HS-5 (cell line): Measurements from ENCODE around the gene NT5C1A.

ENCODE experiments used
- DNase-seq: peaks from one replicate; pipeline ENCODE4 v3.0.0-alpha.2; 2012; ENCODE audit warnings: low read depth

NT5C1A gene

GRCh38 chr1:39671793-39672550 is at the start of gene NT5C1A:
Gene NT5C1A (minus strand): TSS chr1:39672107. CDS start chr1:39672038, 69 bp downstream.
- no peak for DNase-seq

- no peak for DNase-seq
Measured at GRCh38 chr1:39721664-39722063, 49.8 kb upstream of the NT5C1A start.

DNA sequence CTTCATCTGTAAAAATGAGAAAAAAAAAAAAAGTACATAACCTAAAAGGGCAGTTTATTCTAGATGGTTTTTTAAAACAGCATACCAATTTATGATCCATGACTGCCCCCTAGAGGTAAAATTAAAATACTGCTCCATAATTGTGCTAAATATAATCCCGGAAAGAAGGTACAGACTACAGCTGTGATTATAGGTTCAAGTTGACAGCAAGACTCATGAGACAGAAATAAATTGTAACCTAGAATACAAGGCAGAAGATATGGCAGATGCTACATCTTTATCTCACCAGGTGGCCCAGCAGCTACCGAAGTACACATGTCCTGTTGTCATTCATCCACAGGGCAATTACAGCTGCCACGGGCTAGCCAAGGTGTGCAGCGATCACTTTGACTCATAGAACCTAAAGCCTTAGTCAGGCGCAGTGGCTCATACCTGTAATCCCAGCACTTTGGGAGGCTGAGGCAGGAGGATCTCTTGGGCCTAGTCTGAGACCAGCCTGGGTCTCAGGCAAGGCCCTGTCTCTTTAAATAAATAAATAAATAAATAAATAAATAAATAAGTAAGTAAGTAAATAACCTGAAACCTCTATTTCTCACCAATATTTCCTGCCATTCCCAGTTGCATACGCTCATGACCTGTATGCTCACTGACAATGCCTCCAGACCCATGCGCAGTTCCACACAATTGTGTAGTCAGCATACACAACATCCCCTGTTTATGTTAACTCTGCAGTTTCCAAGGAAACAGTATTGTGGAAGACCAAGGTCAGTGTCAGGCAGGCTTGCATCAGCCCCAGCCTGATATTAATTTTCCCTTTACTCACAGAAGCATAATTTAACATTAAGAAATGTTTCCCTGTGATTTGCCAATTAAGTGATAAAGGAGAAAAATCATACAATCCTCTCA is 48.4 kb upstream of the NT5C1A start:
- DNase-seq, result peak; percentile 34

DNA sequence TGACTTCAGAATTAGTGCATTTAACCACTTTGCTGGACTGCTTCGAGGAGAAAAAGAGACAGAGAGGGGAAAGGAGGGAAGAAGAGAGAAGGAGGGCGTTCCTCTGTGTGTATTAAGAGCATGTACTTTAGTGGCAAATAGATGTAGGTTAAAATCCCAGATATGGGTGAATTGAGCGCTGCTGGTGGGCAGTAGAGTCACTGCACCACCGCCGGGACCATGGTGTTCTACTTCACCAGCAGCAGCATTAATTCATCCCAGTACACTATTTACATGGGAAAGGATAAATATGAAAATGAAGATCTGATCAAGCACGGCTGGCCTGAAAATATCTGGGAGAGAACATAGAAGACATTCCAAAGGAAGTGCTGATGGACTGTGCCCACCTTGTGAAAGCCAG is 45.9 kb upstream of the NT5C1A start:
- DNase-seq, result no peak

GRCh38 chr1:39713557-39713956 is 41.6 kb upstream of the NT5C1A start:
- DNase-seq, result no peak

DNA sequence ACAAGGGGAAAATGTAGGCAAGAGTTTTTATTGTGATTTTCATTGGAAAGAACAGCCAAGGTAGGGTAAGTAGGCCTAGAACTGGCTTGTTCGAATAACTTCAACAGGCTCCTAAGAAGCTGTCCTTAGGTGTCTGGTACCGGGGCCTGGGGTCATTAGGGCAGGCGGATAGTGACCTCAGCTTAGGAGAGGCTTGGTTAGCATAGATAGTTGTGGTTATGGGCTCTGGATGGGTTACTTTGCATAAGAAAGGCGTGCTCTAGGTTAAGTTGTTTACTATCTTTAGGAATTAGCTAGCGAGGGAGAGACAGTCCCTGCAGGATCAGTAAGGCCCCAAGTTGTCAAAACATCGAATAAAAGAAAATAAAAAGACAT is 40.0 kb upstream of the NT5C1A start:
- DNase-seq, result no peak

DNA sequence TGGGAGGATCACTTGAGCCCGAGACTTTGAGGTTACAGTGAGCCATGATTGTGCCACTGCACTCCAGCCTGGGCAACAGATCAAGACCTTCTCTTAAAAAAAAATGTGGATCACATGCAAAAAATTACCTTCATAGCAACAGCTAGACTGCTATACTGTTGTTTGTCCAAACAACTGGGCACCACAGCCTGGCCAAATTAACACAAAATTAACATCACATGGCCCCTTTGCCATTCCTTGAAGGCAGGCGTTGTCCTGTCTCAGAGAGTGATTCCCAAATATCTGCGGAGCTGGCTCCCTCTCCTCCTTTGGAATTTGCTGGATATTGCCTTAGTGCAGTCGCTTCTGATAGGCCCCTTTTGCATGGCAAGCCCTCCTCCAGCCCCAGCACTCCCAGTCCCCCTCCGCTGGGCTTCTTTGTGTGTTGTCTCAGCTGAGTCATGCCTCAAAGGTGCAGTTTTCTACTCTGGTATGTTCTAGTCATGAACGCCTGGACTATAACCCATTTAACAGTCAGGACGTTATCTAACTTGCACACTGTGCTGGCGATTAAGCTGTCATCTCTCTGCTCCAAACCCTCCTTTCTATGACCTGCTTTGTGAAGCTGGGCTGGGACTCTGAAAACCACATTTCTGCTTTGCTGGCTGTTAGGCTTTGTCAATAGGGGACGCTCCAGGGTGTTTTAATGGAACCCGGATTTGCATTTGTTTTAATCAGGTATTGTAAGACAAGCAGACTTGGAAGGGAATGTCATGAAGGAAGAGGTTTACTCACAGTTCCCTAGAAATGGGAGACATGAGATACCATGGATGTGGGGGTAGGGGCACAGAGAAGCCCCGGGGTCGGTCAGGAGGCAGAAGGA is 39.4 kb upstream of the NT5C1A start:
- no peak for DNase-seq

DNA sequence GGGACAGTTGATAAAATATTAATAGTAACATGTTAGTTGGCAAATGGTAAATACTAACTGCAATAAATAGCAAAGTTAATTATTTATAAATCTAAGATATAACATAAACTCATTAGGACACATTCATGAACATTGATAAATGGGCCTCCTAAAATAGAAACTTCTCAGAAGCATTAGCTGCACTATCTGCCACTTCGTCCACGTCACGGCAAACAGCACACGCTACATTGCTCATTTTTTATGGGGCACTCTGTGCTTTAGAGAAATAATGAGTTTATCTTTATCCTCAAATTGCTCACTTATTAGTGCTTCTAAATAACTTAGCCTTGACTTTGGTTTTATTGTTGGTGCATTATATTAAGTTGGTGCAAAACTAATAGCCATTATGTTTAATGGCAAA is 35.6 kb upstream of the NT5C1A start:
- no peak for DNase-seq

- DNase-seq, result no peak
Measured at GRCh38 chr1:39704757-39705156, 32.9 kb upstream of the NT5C1A start.

DNA sequence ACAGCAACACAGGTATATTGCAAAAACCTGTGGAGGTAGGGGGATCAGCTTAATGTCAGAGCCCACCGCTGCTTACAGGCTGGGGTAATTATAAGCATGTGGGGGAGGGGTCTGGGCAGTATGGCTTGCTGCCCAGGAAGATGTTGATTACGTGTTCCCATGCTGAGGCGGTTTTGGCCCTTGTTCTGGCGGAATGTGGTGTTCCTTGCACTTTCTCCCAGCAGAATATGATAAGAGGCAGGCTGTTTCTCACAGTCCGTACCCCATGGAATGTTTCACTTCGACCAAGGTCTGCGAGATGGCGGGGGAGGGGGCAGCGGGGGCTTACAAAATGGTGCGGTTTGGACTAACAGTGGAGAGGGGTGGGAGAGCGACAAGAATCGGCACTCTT is 29.1 kb upstream of the NT5C1A start:
- no peak for DNase-seq

GRCh38 chr1:39700348-39700747 is 28.4 kb upstream of the NT5C1A start:
- DNase-seq, result no peak

DNA sequence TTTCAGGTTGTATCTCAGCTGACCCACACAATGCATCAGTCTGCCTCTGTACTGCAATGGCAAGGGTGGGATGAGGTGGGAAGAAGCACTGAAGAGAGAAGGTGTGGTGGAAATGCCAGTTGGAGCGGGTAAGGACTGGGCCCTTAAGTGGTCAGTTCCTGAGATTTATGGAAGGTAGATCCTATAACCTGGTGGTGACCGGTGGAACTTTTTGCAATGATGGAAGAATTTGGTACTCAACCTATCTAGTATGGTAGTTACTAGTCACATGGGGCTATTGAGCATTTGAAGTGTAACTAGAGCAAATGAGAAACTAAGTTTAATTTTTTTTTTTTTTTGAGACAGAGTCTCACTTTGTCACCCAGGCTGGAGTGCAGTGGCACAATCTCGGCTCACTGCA is 27.5 kb upstream of the NT5C1A start:
- no peak for DNase-seq

DNA sequence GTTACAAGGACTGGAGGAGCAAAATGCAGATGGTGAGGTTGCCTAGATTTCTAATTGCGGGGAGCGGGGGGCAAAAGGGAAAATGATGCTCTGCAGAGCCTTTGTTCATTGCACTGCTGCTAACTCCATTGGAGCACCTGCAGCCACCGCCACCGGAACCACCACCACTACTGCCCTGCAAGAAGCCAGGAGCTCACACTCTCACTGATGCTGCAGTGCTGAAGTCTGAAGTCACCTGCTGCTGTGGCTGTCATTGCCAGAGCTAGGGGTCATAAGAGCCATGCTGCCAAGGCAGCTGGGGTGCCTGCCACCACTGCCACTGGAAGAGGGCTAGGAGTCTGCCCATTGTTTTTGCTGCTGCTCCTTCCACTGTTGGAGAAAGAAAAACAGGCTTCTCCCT is 26.7 kb upstream of the NT5C1A start:
- no peak for DNase-seq

DNA sequence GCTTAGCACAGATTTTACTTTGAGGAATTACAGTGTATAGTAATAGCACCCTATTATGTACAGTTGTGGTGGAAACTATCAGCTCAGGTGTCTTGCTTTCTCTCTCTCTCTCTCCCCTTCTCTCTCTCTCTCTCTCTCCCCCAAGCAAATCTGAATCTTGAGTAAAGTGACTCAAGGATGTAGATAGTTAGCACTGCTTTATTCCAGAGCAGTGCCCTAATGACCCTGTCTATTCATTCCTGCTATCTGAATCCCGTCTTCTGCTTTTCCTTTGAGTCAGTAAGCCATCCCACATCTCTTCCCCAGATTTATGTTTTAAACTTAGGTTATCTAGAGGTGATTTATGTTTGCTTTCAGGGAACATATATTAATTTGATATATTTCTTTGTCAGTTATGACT is 24.5 kb upstream of the NT5C1A start:
- DNase-seq, result no peak

GRCh38 chr1:39695016-39695415 is 23.1 kb upstream of the NT5C1A start:
- no peak for DNase-seq

DNA sequence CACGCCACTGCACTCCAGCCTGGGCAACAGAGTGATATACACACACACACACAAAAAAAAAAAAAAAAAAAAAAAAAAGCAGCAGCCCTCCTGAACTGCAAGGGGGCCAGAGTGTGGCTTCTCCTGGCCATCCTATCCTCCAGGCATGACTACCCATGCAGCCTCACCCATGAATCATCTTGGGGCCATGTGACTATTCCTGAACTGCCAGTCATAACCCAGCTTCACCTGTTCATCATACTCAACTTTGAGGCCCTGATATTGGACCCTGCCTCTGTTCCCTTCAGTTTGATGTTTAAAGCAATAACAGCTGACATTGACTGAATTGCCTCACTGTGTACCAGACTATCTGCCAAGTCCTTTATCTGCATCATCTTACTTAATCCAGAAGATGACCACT is 22.1 kb upstream of the NT5C1A start:
- DNase-seq, result no peak

DNA sequence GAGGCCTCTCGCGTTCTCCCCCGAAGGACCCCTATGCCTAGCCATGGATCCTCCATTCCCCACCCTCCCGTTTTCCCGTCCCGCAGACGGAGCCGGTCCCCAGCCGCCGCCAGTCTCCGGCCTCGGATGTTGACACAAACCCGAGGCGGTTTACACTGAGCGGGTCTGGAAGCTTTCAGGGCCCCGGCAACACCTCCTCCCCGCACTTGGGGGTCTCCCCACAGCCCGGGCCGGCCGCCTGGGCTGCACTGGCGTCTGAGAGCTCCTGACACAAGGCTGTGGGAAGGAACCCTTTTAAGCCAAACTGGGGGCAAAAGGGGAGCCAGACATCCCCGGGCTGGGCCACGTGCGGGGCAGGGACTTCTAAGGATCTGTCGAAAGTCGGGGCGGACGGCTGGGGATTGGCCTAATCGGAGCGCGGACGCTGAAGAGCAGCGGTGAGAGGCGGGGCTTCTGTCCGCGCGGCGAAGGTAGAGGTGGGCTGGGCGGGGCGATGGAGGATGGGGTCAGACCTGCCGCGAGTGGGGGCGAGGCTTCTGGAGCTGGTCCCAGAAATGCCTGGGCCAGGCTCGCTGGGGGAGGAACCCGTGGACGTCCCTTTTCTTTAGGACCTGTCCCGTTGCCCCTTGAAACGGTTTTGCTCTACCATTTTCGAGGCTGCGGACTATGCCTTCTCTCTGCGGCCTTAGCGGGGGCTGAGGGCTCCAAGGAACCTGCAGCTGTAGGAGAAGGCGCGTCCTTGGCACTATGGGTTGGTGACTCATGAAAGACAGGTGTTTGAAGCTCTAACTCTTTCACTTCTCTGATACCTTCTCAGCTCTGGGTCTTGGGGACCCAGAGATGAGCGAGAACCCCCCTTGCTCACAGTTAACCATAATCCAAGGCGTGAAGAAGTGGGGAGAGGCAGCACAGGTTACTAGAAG is 20.5 kb upstream of the NT5C1A start:
- DNase-seq, result no peak

GRCh38 chr1:39691383-39692151 is 19.7 kb upstream of the NT5C1A start, which contains the start of gene HPCAL4:
Gene HPCAL4 (minus strand): TSS chr1:39691433. CDS start chr1:39684603, 6,830 bp downstream.
- peak; percentile 58 for DNase-seq

GRCh38 chr1:39690794-39691382 is 19.0 kb upstream of the NT5C1A start:
- DNase-seq, result no peak

- no peak for DNase-seq
Measured at GRCh38 chr1:39690225-39690624, 18.3 kb upstream of the NT5C1A start.
